Naive B cell (primary cell): ENCODE data around the gene DDX24. TPM values are rescaled to one million over a fixed set of nuclear protein-coding genes. Genes with fewer than 3 reads are reported as not detected.
"Not testable (repeated sequence)": the region's sequence is repeated elsewhere in the genome, so short reads cannot be mapped to it uniquely, and the experiment has no call there.

Source experiments
- ATAC-seq, 2 donors: fragments of 150-1000 bp; cut with Tn5 transposase; 2 replicates each; pipeline ENCODE4 v1.10.0; 2021; ENCODE audit warnings: low read depth in 2 of 2, mild to moderate bottlenecking in 2 of 2, moderate library complexity in 2 of 2
- DNase-seq: peaks from one replicate; pipeline ENCODE4 v3.0.0; 2022
- H3K27ac Mint-ChIP-seq, 6 donors: one replicate each; pipeline ENCODE4 v1.8.0; 2020 to 2022; ENCODE audit warnings: mild to moderate bottlenecking in 6 of 6, mixed read lengths in 6 of 6, moderate library complexity in 5 of 6, inconsistent platforms in 2 of 6
- H3K27me3 Mint-ChIP-seq, 3 donors: one replicate each; pipeline ENCODE4 v1.8.0; 2021 to 2022; ENCODE audit warnings: mixed read lengths in 3 of 3, mild to moderate bottlenecking in 1 of 3
- H3K36me3 Mint-ChIP-seq, 2 donors: one replicate each; pipeline ENCODE4 v1.8.0; 2020 to 2022; ENCODE audit warnings: mixed read lengths in 2 of 2, inconsistent platforms in 1 of 2, mild to moderate bottlenecking in 1 of 2
- H3K4me1 Mint-ChIP-seq, 3 donors: one replicate each; pipeline ENCODE4 v1.8.0; 2020 to 2022; ENCODE audit warnings: mixed read lengths in 3 of 3, inconsistent platforms in 1 of 3, mild to moderate bottlenecking in 1 of 3, moderate library complexity in 1 of 3
- H3K4me3 Mint-ChIP-seq, 8 donors: one replicate each; pipeline ENCODE4 v1.8.0; 2020 to 2022; ENCODE audit warnings: mild to moderate bottlenecking in 8 of 8, mixed read lengths in 8 of 8, moderate library complexity in 8 of 8, inconsistent platforms in 2 of 8
- H3K9me3 Mint-ChIP-seq, 7 donors: one replicate each; pipeline ENCODE4 v1.8.0; 2020 to 2022; ENCODE audit warnings: mixed read lengths in 7 of 7, mild to moderate bottlenecking in 5 of 7, inconsistent platforms in 2 of 7, moderate library complexity in 1 of 7
- polyA plus RNA-seq, 6 donors: library from polyadenylated mRNA; unstranded; fragments of 300-500 nt; fragmentation: Illumina TruSeq; gene quantifications; one replicate each; pipeline ENCODE4 v1.2.3, GENCODE V29; 2021; ENCODE audit warnings: low read depth in 6 of 6

The DDX24 gene
- polyA plus RNA-seq, 6 donors from 2014 or later: 90.3 to 213 (median 177) TPM

DNA sequence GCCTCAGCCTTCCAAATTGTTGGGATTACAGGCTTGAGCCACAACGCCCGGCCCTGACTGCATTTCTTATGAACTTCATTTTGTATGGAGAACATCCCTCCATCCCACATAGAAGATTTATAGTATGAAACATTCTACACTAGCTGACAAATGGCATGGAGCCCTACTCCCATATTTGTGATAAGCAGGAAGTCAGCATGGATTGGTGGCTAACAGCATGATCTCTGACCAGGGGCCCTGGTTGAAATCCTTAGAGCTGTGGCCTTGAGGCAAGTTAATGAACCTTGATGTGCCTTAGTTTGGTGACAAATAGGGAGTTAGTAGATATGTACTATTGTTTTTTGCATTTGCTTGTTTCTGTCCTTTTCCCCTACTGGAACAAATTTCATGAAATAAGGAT lies 12.4 kb upstream of the DDX24 start:
- ATAC-seq (no peak), DNase-seq (no peak)
- H3K4me1 Mint-ChIP-seq: no peaks in the 10 kb centered on the region
- no peaks in the 10 kb centered on the region for H3K9me3 Mint-ChIP-seq
- H3K27me3 Mint-ChIP-seq: no peaks in the 10 kb centered on the region
- H3K36me3 Mint-ChIP-seq: no peaks in the 10 kb centered on the region
- H3K4me3 Mint-ChIP-seq: no peak overlapping the region
- peak overlapping the region in 1 of 6 donors; percentile 60 for H3K27ac Mint-ChIP-seq

DNA sequence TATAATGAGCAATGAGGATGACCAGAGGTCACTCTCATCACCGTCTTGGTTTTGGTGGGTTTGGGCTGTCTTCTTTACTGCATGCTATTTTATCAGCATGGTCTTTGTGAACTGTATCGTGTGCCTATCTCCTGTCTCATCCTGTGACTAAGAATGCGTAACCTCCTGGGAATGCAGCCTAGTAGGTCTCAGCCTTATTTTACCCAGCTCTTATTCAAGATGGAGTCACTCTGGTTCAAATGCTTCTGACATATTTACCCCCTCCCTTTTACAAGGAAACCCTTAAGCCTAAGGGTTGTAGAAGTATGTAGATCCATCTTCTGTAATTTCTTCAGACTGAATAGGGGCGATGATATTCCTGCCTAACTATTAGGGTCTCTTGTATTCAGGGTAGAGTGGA lies 8.5 kb upstream of the DDX24 start:
- DNase-seq: no peak
- ATAC-seq: no peak
- Mint-ChIP-seq H3K36me3 (no peaks in the 10 kb centered on the region), H3K4me1 (no peaks in the 10 kb centered on the region), H3K27me3 (no peaks in the 10 kb centered on the region), H3K9me3 (peaks cover 0 to 2% (median 0%) of the 10 kb centered on the region in 7 donors), H3K4me3 (no peak overlapping the region), H3K27ac (no peak overlapping the region)

DNA sequence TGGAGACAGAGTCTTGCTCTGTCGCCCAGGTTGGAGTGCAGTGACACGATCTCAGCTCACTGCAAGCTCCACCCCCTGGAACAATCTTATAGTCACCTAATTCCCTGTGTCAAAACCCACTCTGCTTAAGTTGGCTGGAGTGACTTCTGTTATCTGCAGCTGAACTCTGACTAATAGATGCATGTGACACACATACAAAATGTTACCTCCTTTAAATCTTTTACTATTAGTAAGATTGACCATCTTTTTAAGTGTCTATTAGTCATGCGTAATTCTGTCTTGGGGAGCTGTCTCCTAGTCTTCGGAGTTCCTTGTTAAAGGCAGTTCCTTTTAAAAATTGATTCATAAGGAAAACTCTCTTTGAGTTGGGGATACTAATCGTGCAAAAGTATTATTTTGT lies 7.5 kb upstream of the DDX24 start:
- Mint-ChIP-seq H3K27me3 (no peaks in the 10 kb centered on the region), H3K4me1 (no peaks in the 10 kb centered on the region), H3K9me3 (peaks cover 0 to 2% (median 0%) of the 10 kb centered on the region in 7 donors), H3K36me3 (no peaks in the 10 kb centered on the region), H3K4me3 (no peak overlapping the region), H3K27ac (no peak overlapping the region)
- ATAC-seq: no peak
- no peak for DNase-seq

DNA sequence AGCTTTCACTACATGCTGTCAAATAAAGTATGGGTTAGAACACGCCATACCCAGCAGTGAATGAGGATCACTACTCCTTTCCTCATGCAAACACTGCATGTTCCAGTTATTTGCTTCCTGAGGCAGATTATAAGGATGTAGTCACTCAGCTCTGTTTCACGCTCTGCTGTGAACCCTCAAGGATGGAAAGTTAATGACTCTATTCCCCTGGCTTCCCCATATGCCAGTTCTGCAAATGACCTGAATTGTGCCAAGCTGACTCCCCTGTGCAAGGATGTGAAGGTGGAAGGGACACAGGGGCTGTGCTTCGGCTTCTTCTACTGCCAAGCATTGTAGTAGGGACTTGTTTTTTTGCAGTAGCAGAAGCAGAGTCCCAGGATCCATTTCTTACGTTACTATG lies 6.9 kb upstream of the DDX24 start:
- DNase-seq (no peak), ATAC-seq (no peak)
- no peaks in the 10 kb centered on the region for H3K36me3 Mint-ChIP-seq
- H3K4me1 Mint-ChIP-seq: no peaks in the 10 kb centered on the region
- H3K9me3 Mint-ChIP-seq: peaks cover 0 to 2% (median 0%) of the 10 kb centered on the region in 7 donors
- H3K27ac Mint-ChIP-seq: no peak overlapping the region
- H3K4me3 Mint-ChIP-seq: no peak overlapping the region
- H3K27me3 Mint-ChIP-seq: no peaks in the 10 kb centered on the region

DNA sequence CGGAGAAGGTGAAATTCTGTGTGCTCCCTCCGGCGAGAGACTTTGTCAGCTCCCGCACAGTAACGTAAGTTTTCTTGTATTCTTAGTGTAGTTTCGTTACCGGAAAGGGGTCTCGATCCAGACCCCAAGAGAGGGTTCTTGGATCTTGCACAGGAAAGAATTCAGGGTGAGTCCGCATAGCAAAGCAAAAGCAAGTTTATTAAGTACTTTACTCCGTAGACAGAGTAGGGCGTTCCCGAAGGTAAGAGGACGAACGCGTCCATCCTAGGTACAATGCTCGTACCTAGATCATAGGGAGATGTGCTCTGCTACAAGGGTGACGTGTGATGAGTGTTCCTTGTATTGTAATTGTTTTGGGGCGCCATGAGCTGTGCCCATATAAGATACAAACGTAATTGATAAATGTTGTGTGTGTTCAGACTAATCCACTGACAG lies 401 bp upstream of the DDX24 start:
- peaks cover 21 to 25% of the 10 kb centered on the region in 2 donors for H3K36me3 Mint-ChIP-seq
- DNase-seq: no peak
- ATAC-seq: no peak
- peak overlapping the region; percentile 98 to 100 (median 100) for H3K4me3 Mint-ChIP-seq
- H3K9me3 Mint-ChIP-seq: peaks cover 0 to 2% (median 0%) of the 10 kb centered on the region in 7 donors
- peaks cover 28 to 49% (median 40%) of the 10 kb centered on the region in 3 donors for H3K4me1 Mint-ChIP-seq
- peak overlapping the region; percentile 95 to 100 (median 98) for H3K27ac Mint-ChIP-seq
- no peaks in the 10 kb centered on the region for H3K27me3 Mint-ChIP-seq

DNA sequence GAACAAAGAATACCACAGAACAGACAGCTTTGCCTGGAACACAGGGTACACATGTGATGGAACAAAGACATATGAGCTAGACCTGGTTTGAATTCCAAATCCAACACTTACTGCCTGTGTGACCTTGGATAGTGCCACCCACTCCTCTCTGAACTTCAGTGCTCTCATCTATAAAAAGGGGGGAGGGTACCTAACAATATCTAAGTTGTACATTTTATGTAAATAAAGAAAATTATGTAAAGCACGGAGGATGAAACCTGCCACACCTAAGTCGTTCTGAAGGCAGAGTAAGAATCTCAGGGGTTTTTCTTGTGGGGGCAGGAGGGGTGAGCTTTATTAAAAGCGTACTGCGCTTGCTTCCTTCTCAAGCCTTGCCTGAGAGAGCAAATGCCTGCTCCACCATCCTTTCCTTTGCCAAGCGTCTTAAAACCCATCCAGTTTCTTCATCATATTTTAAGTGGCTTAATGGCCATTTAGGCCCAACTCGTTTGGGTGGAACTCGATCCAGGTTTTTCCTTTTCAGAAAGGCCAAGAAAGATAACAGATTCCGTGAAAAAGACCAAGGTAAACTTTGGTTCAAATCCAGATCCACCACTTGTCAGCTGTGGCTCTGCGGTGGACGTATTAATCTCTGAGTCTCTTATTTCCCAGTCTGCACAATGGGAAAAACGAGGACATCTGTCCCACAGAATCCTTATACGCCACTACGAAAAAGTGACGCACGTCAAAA lies 946 bp downstream of the DDX24 start:
- ATAC-seq (peak in 1 of 2 donors; percentile 13), DNase-seq (peak; percentile 9)
- Mint-ChIP-seq H3K9me3 (peaks cover 0 to 9% (median 7%) of the 10 kb centered on the region in 7 donors), H3K4me1 (peaks cover 35 to 62% (median 47%) of the 10 kb centered on the region in 3 donors), H3K36me3 (peaks cover 25 to 28% of the 10 kb centered on the region in 2 donors), H3K4me3 (peak overlapping the region; percentile 98 to 100 (median 100)), H3K27me3 (no peaks in the 10 kb centered on the region), H3K27ac (peak overlapping the region; percentile 98 to 100 (median 99))

DNA sequence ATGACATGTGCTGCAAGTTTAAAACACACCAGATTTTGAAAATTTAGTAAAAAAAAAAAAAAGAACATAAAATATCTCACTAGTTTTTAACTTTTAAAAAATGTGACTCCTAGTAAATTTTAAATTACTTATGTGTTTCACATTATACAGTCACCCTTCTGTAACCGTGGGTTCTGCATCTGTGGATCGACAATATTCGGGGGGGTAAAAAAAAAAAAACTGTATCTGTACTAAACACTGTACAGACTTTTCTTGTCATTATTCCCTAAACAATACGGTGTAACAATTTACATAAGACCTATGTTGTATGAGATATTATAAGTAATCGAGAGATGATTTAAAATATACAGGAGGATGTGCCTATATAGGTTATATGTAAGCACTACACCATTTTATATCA lies 3.2 kb downstream of the DDX24 start:
- Mint-ChIP-seq H3K36me3 (peaks cover 33 to 37% of the 10 kb centered on the region in 2 donors), H3K27ac (peak overlapping the region in 2 of 6 donors; percentile 8 to 10)

DNA sequence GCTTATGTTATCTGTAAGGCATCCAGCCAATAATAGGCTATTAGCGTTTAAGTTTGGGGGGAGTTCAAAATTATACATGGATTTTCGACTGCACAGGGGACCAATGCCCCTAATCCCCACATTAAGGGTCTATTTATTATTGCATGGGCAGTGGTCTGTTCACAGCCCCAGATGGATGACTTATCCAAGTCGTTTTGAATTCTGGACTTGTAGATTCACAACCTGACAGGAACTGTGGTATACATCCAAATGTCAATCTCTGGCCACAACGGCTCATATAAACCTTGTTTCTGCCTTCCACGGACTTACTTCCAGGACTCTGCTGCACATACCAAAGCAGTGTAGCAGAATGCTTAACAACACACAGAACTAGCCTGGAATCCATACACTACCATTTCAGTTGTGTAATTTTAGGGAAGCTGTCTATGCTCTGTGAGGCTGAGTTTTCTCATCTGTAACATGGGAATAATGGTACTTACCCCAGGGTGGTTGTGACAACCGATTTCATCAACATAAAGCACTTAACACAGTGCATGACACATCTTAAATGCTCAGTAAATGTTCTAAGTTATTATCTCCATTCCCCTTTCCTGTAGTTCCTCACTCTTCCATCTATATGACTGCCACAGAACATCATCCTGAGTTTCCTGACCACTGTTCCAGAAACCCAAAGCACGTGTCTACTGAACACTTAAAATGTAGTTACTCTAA lies 3.7 kb downstream of the DDX24 start:
- ATAC-seq: no peak
- Mint-ChIP-seq H3K4me3 (peak overlapping the region in 7 of 8 donors; percentile 5 to 98 (median 56)), H3K27ac (peak overlapping the region in 1 of 6 donors; percentile 10)

More for the DNA sequence above, 3.2 kb downstream of the DDX24 start:
- no peaks in the 10 kb centered on the region for H3K27me3 Mint-ChIP-seq
- ATAC-seq (no peak), DNase-seq (no peak)
- H3K4me1 Mint-ChIP-seq: peaks cover 35 to 73% (median 54%) of the 10 kb centered on the region in 3 donors
- peaks cover 0 to 23% (median 16%) of the 10 kb centered on the region in 7 donors for H3K9me3 Mint-ChIP-seq
- peak overlapping the region in 7 of 8 donors; percentile 55 to 100 (median 99) for H3K4me3 Mint-ChIP-seq

DNA sequence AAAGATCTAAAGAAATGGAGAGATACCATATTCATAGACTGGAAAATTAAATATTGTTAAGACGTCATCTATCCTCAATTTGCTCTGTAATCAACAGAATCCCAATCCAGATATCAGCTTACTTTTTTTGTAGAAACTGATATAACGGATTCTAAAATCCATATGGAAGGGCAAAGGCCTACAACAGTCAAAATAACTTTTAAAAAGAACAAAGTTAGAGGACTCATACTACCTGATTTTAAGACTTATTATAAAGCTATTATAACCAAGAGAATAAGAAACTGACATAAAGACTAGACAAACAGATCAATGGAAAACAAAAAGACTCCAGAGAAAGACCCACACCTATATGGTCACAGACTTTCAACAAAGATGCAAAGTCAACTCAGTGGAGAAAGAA lies 6.0 kb downstream of the DDX24 start:
- DNase-seq (no peak), ATAC-seq (no peak)
- peaks cover 4 to 38% (median 30%) of the 10 kb centered on the region in 7 donors for H3K9me3 Mint-ChIP-seq
- H3K4me3 Mint-ChIP-seq: peak overlapping the region in 2 of 8 donors; percentile 42 to 59
- no peak overlapping the region for H3K27ac Mint-ChIP-seq
- H3K36me3 Mint-ChIP-seq: peaks cover 45 to 49% of the 10 kb centered on the region in 2 donors
- no peaks in the 10 kb centered on the region for H3K27me3 Mint-ChIP-seq
- peaks cover 37 to 78% (median 62%) of the 10 kb centered on the region in 3 donors for H3K4me1 Mint-ChIP-seq

More for the DNA sequence above, 3.7 kb downstream of the DDX24 start:
- no peaks in the 10 kb centered on the region for H3K27me3 Mint-ChIP-seq
- peaks cover 37 to 74% (median 56%) of the 10 kb centered on the region in 3 donors for H3K4me1 Mint-ChIP-seq
- H3K36me3 Mint-ChIP-seq: peaks cover 37 to 38% of the 10 kb centered on the region in 2 donors
- DNase-seq: no peak
- H3K9me3 Mint-ChIP-seq: peaks cover 2 to 24% (median 18%) of the 10 kb centered on the region in 7 donors

DNA sequence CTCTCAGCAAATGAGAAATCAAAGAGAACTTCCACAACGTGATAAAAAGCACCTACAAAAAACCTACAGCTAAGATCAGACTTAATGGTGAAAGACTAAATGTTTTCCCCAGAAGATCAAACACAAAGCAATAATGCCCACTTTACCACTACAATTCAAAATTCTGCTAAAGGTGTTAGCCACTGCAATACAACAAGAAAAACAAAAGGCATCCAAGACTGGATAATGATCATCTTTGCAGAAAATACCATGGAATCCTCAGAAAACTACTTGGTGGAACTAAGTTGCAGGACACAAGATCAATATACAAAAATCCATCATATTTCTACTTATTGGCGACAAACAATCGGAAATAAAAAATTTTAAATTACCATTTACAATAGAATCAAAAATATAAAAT lies 6.5 kb downstream of the DDX24 start:
- ATAC-seq: no peak
- no peak for DNase-seq
- Mint-ChIP-seq H3K27ac (no peak overlapping the region), H3K4me3 (peak overlapping the region in 2 of 8 donors; percentile 1 to 42), H3K27me3 (no peaks in the 10 kb centered on the region), H3K4me1 (peaks cover 33 to 76% (median 62%) of the 10 kb centered on the region in 3 donors), H3K9me3 (peaks cover 4 to 41% (median 33%) of the 10 kb centered on the region in 7 donors), H3K36me3 (peaks cover 46 to 47% of the 10 kb centered on the region in 2 donors)

DNA sequence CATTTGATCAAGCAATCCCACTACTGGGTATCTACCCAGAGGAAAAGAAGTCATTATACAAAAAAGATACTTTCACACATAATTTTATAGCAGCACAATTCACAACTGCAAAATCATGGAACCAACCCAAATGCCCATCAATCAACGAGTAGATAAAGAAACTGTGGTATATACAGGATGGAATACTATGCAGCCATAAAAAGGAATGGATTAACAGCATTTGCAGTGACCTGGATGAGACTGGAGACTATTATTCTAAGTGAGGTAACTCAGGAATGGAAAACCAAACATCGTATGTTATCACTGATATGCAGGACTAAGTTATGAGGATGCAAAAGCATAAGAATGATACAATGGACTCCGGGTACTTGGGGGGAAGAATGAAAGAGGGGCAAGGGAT lies 8.9 kb downstream of the DDX24 start:
- peaks cover 41 to 52% of the 10 kb centered on the region in 2 donors for H3K36me3 Mint-ChIP-seq
- not testable (repeated sequence) for DNase-seq, H3K4me3 Mint-ChIP-seq, ATAC-seq, H3K27ac Mint-ChIP-seq, H3K27me3 Mint-ChIP-seq
- peaks cover 15 to 58% (median 50%) of the 10 kb centered on the region in 7 donors for H3K9me3 Mint-ChIP-seq
- H3K4me1 Mint-ChIP-seq: peaks cover 38 to 77% (median 63%) of the 10 kb centered on the region in 3 donors

DNA sequence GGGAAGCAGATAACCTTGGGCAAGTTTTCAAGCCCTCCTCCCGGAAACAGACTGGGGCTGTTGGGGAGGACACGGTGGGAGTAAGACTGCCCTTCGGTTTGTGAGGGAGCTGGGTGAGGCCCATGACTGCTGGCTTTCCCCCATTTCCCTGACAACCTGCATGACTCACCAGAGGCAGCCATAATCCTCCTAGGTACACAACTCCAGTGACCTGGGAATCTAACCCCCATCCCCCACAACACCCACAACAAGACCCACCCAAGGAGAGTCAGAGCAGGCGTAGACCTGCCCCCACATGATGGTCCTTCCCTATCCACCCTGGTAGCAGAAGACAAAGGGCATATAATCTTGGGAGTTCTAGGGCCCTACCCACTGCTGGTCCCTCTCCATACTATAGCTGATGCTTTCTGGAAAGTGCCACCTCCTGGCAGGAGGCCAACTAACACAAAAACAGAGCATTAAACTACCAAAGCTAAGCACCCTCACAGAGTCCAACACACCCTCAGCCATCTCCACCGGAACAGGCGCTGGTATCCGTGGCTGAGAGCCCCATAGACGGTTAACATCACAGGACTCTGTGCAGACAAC lies 14.8 kb downstream of the DDX24 start:
- H3K4me3 Mint-ChIP-seq: peak overlapping the region in 2 of 8 donors; percentile 1 to 35

DNA sequence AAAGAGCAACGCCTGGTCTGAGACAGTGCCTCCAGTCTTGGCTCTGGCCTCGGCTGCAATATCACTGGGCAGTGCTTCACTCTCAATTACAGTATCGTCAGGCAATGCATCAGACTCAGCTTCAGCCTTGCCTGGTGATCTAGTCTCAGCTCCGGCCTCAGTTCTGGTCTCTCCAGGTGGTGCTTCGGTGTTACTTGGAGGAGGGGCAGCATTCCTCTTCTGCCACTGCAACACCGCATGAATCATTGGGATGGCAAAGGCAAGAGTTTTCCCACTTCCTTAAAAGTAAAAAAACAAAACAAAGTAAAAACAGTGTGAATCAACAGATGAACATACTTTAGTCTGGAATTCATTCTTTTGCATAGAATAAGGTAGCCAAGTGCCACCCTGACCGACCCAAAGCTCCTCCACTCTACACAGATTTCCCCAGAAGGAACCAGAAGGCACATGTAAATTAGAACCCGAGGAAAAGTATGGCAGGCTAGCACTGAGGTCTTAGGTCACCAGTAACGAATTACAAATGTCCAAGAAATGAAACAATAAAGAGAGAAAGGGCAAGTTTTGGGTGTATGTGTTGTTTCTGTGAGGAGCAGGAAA lies 18.6 kb downstream of the DDX24 start:
- Mint-ChIP-seq H3K27ac (peak overlapping the region in 2 of 6 donors; percentile 64 to 74), H3K4me3 (no peak overlapping the region), H3K36me3 (peaks cover 31 to 37% of the 10 kb centered on the region in 2 donors), H3K9me3 (peaks cover 0 to 5% (median 0%) of the 10 kb centered on the region in 7 donors), H3K27me3 (no peaks in the 10 kb centered on the region), H3K4me1 (peaks cover 43 to 56% (median 43%) of the 10 kb centered on the region in 3 donors)
- no peak for ATAC-seq
- no peak for DNase-seq

More for the DNA sequence above, 14.8 kb downstream of the DDX24 start:
- H3K4me1 Mint-ChIP-seq: peaks cover 55 to 83% (median 70%) of the 10 kb centered on the region in 3 donors
- H3K27ac Mint-ChIP-seq: peak overlapping the region in 2 of 6 donors; percentile 13 to 55
- H3K27me3 Mint-ChIP-seq: no peaks in the 10 kb centered on the region
- H3K36me3 Mint-ChIP-seq: peaks cover 31 to 50% of the 10 kb centered on the region in 2 donors
- peaks cover 11 to 33% (median 25%) of the 10 kb centered on the region in 7 donors for H3K9me3 Mint-ChIP-seq
- no peak for DNase-seq
- no peak for ATAC-seq
